ENCODE results near the gene RAB36.

The RAB36 gene

GRCh38 chr22:23211622-23212021 lies 66.3 kb downstream of the RAB36 start:
- DNase-seq, result no peak

GRCh38 chr22:23212061-23213021 lies 67.1 kb downstream of the RAB36 start:
- DNase-seq, result no peak

GRCh38 chr22:23213022-23213555 lies 67.8 kb downstream of the RAB36 start:
- no peak for DNase-seq

- no peak for DNase-seq
Measured at GRCh38 chr22:23213581-23214334, 68.5 kb downstream of the RAB36 start.
